GM21529 (cell line): ENCODE data around the gene ABCC10.
"Not testable (repeated sequence)": the region's sequence is repeated elsewhere in the genome, so short reads cannot be mapped to it uniquely, and the experiment has no call there.

ENCODE experiments used
- ATAC-seq: cut with Tn5 transposase; IDR thresholded peaks from one replicate; pipeline ENCODE4 v1.9.1; 2021; ENCODE audit not compliant: unreplicated experiment

Gene ABCC10

GRCh38 chr6:43495409-43495941 is 68.1 kb downstream of the ABCC10 start:
- no peak for ATAC-seq

DNA sequence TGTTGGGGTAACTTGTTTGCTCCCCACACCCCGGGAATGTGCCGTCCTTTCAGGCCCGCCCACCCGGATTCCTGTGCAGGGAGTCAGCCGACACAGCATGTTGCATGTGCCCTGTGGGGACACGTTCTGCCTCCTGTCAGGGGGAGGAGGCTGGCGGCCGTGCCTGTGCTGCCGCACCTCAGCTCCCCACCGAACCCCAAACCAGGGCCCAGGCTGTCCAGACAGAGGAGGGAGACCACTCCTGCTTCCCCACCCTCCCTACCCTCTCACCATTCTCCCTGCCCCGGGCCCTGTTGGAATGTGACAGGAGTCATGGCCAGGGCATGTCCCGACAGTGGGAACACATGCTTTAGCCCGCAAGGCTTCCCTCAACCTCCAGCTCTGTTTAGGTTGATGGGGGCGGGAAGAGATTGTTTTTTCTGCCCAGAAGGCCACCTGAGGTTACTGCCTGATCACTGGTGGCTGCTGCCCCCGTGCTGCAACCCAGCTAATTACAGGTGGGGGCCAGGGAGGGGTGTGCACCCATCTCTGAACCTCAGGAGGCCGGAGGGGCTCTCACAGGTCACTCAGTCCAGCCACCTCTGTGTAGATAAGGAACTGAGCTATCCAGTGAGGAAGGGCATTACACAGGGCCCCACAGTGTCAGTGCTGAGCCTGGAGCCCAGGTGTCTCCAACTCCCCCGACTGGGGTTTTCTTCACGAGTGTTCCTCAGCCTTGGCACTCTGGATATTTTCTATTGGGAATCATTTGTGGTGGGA is 69.2 kb downstream of the ABCC10 start:
- no peak for ATAC-seq

DNA sequence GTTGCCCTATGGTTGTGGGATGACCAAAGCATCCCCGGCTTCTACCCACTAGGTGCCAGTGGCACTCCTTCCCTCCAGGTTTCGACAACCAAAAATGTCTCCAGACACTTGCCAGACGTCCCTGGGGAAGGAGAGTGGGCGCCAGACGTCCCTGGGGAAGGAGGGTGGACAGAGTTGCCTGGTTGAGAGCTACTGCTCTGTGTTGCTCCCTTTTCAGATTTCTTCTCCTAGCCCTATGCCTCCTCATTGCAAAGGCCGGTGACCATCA is 69.7 kb downstream of the ABCC10 start:
- ATAC-seq: no peak

DNA sequence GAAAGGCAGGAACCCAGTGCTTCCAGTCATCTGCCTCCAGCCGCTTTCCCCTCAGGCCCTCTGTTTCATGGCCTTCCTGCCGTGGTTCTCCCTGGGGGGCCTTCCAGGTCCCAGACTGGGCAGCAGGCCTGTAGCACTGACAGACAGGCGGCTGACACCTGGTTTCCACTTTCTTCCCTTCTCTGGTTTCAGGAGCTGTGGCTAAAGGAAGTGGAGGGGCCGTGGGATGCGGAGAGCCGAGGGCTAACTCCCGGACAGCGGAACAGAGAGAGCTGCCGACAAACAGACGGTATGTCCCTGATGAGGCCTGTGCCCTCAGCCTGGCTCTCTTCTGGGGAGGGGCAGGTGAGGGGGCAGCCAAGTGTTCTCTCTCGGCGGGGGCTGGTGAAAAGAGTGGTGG is 70.3 kb downstream of the ABCC10 start:
- ATAC-seq: no peak

DNA sequence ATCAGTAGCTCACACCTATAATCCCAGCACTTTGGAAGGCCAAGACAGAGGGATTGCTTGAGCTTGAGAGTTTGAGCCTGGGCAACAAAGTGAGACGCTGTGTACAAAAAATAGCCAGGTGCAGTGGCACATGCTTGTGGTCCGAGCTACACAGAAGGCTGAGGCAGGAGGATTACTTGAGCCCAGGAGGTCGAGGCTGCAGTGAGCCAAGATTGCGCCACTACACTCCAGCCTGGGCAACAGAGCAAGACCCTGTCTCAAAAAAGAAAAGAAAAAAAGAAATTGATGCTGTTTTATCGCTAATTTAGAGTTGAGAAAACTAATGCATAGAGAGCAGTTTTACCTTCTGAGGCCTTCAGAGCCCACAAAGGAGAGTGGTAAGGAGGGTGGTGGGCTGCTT is 71.0 kb downstream of the ABCC10 start:
- ATAC-seq: not testable (repeated sequence)

GRCh38 chr6:43499028-43499815 is 71.9 kb downstream of the ABCC10 start:
- ATAC-seq: no peak
